ENCODE measurements around the gene TTYH1. TPM values are rescaled to one million over a fixed set of nuclear protein-coding genes. Genes with fewer than 3 reads are reported as not detected.
A peak's percentile ranks its signal among the peaks of the same experiment; 100 is the strongest.

The TTYH1 gene
- total and polyA plus RNA-seq, 9 of the 15 experiments (the other 6 are each of a cell fraction or from before 2014, with no cell fraction given), result 0.08 TPM; not detected in 8

DNA sequence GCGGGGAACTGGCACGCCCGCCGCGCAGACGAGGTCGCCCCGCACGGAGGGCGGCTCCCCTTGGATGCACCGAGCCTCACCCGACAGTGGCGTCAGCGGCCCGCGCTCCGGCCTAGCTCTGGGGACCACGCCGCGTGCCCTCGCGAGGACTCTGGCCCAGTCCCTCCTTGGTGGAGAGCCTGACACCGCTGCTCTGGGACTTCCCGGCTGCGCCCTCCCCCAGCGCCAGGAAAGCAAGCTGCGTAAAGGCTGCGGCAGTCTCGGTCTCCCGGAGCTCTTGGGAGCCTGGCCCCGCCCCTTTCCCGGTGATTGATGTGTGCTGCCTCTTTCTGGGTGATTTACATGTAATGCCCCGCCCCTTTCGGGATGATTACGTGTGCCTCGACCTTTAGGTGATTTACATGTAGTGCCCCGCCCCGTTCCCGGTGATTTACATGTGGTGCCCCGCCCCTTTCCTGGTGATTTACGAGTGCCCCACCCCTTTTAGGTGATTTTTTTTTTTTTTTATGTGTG, 48.3 kb downstream of the TTYH1 start, which contains the start of gene LENG9 (continued):
- TF ChIP-seq RBM17 (IDR thresholded peaks at IDR 0.05; ENCODE audit: borderline replicate concordance, low read depth, low read length) (no peak), CXXC5 (CRISPR knock-in tag; IDR thresholded peaks at IDR 0.05) (peak; percentile 49; the same call in 1 of the 2 replicates), ZNF253 (CRISPR knock-in tag; conservative IDR thresholded peaks at IDR 0.05) (no peak), NCOA4 (IDR thresholded peaks at IDR 0.05; ENCODE audit: partially characterized antibody) (no peak), RNF2 (IDR thresholded peaks at IDR 0.05) (0 out of 2 replicates have a peak, but pooled peaks have one; percentile 33), MAZ (CRISPR knock-in tag; conservative IDR thresholded peaks at IDR 0.05 in 1 of 2, IDR thresholded peaks at IDR 0.05 in 1 of 2) (peak in 1 of 2 experiments; percentile 42; a peak in 2 of 4 replicates), ZKSCAN8 (CRISPR knock-in tag; IDR thresholded peaks at IDR 0.05) (no peak), ZBTB1 (CRISPR knock-in tag; IDR thresholded peaks at IDR 0.05; ENCODE audit: borderline replicate concordance, low read depth) (peak; percentile 54; the same call in 1 of the 2 replicates), ZNF384 (IDR thresholded peaks at IDR 0.05; ENCODE audit: low read depth, low read length) (peak; percentile 99), DNMT1 (IDR thresholded peaks at IDR 0.05) (no peak), ZNF3 (CRISPR knock-in tag; IDR thresholded peaks at IDR 0.05) (no peak), POLR2G (IDR thresholded peaks at IDR 0.05; ENCODE audit: low read depth, low read length) (peak; percentile 72), SRSF9 (IDR thresholded peaks at IDR 0.05; ENCODE audit: borderline replicate concordance, low read depth, low read length) (no peak), CREB1 (IDR thresholded peaks at IDR 0.05) (no peak), CREB1 (CRISPR knock-in tag; IDR thresholded peaks at IDR 0.05) (peak; percentile 30; the same call in 1 of the 2 replicates), TAL1 (IDR thresholded peaks at IDR 0.05) (no peak), CEBPG (CRISPR knock-in tag; IDR thresholded peaks at IDR 0.05) (peak; percentile 29; the same call in 1 of the 2 replicates), CEBPG (tag; conservative IDR thresholded peaks at IDR 0.05 in 1 of 2, IDR thresholded peaks at IDR 0.05 in 1 of 2) (no peak), MLX (CRISPR knock-in tag; conservative IDR thresholded peaks at IDR 0.05) (no peak), CCNT2 (IDR thresholded peaks at IDR 0.05; ENCODE audit: borderline replicate concordance, extremely low read depth, insufficient read length, low read depth, low read length) (peak; percentile 4), NFXL1 (CRISPR knock-in tag; IDR thresholded peaks at IDR 0.05) (no peak), ELF1 (tag; IDR thresholded peaks at IDR 0.05) (no peak), ZNF431 (CRISPR knock-in tag; IDR thresholded peaks at IDR 0.05) (peak; percentile 10), MAFF (IDR thresholded peaks at IDR 0.05; ENCODE audit: low read length) (no peak), KDM4B (IDR thresholded peaks at IDR 0.05; ENCODE audit: borderline replicate concordance in 2 of 2, low read depth in 1 of 2) (no peak), SIN3A (IDR thresholded peaks at IDR 0.05; ENCODE audit: borderline replicate concordance in 2 of 2, control insufficient read depth in 1 of 2, low read depth in 2 of 2, low read length in 2 of 2) (no peak)
- TF ChIP-seq, protein P1, sequence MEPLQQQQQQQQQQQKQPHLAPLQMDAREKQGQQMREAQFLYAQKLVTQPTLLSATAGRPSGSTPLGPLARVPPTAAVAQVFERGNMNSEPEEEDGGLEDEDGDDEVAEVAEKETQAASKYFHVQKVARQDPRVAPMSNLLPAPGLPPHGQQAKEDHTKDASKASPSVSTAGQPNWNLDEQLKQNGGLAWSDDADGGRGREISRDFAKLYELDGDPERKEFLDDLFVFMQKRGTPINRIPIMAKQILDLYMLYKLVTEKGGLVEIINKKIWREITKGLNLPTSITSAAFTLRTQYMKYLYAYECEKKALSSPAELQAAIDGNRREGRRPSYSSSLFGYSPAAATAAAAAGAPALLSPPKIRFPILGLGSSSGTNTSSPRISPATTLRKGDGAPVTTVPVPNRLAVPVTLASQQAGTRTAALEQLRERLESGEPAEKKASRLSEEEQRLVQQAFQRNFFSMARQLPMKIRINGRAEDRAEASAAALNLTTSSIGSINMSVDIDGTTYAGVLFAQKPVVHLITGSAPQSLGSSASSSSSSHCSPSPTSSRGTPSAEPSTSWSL (CRISPR knock-in tag; IDR thresholded peaks at IDR 0.05; ENCODE audit: borderline replicate concordance), result no peak

All from K562 (cell line).